HEK293T (cell line): ENCODE measurements around the gene APLP2.

Source experiments
- BHLHE40 ChIP-seq: fragments of 450-650 bp; IDR thresholded peaks from 2 replicates; pipeline ENCODE4 v1.6.1; 2016; ENCODE audit warnings: mild to moderate bottlenecking, moderate library complexity, borderline replicate concordance
- CTBP1 ChIP-seq: fragments of 450-650 bp; IDR thresholded peaks from 2 replicates; pipeline ENCODE4 v1.6.1; 2016; ENCODE audit warnings: borderline replicate concordance
- FOXA1 ChIP-seq: fragments of 450-650 bp; IDR thresholded peaks from 2 replicates; pipeline ENCODE4 v1.6.1; 2016; ENCODE audit warnings: mild to moderate bottlenecking
- FOXK2 ChIP-seq: fragments of 450-650 bp; IDR thresholded peaks from 2 replicates; pipeline ENCODE4 v1.6.1; 2016; ENCODE audit warnings: mild to moderate bottlenecking
- HDGF ChIP-seq: fragments of 450-650 bp; IDR thresholded peaks from 2 replicates; pipeline ENCODE4 v1.6.1; 2017; ENCODE audit warnings: antibody characterized with exemption, borderline replicate concordance
- L3MBTL2 ChIP-seq: fragments of 450-650 bp; conservative IDR thresholded peaks from 2 replicates; pipeline ENCODE4 v1.6.1; 2016; ENCODE audit warnings: mild to moderate bottlenecking
- LEF1 ChIP-seq: fragments of 450-650 bp; IDR thresholded peaks from 2 replicates; pipeline ENCODE4 v1.6.1; 2017; ENCODE audit warnings: mild to moderate bottlenecking, borderline replicate concordance
- SP1 ChIP-seq: fragments of 450-650 bp; IDR thresholded peaks from 2 replicates; pipeline ENCODE4 v1.6.1; 2017
- TARDBP ChIP-seq: fragments of 450-650 bp; IDR thresholded peaks from 2 replicates; pipeline ENCODE4 v1.6.1; 2016
- ZNF384 ChIP-seq: fragments of 450-650 bp; IDR thresholded peaks from 2 replicates; pipeline ENCODE4 v1.6.1; 2016

GRCh38 chr11:130183878-130184610 lies 114.3 kb downstream of the APLP2 start:
- no peak for TF ChIP-seq FOXA1
- TF ChIP-seq BHLHE40 = no peak
- no peak for TF ChIP-seq CTBP1
- no peak for TF ChIP-seq L3MBTL2
- TF ChIP-seq SP1 = no peak
- no peak for TF ChIP-seq LEF1
- TF ChIP-seq ZNF384 = no peak
- no peak for TF ChIP-seq FOXK2
- TF ChIP-seq TARDBP = no peak
- TF ChIP-seq HDGF = no peak
